Posterior vena cava (tissue), 2 donors: ENCODE measurements around the gene METRNL. TPM values are rescaled to one million over a fixed set of nuclear protein-coding genes. Genes with fewer than 3 reads are reported as not detected.

Experiments used
- DNase-seq: peaks from one replicate; pipeline ENCODE4 v3.0.0-alpha.2; 2020; ENCODE audit warnings: low spot score
- intact Hi-C, 2 donors: fragments of 100-400 bp; cut with DNase I; formaldehyde crosslinking; loops; one replicate each; pipeline versions ENCODE4 v1.14.1 to v1.14.2; 2022 to 2023
- total RNA-seq, 2 donors: library from RNA; stranded (reverse); fragmentation: NEBNext Ultra II Directional; extraction: Animal tissue kit (Norgen Biotek cat#: 25700); gene quantifications; one replicate each; pipeline ENCODE4 v1.2.1, GENCODE V29; 2021
- donor health status: DM: yes; HTN: yes; CAD: no.
- donor health status: DM: yes; HTN: yes; CAD: no.

The METRNL gene
- total RNA-seq, 2 donors from 2014 or later, result 80.5 to 101 TPM

DNA sequence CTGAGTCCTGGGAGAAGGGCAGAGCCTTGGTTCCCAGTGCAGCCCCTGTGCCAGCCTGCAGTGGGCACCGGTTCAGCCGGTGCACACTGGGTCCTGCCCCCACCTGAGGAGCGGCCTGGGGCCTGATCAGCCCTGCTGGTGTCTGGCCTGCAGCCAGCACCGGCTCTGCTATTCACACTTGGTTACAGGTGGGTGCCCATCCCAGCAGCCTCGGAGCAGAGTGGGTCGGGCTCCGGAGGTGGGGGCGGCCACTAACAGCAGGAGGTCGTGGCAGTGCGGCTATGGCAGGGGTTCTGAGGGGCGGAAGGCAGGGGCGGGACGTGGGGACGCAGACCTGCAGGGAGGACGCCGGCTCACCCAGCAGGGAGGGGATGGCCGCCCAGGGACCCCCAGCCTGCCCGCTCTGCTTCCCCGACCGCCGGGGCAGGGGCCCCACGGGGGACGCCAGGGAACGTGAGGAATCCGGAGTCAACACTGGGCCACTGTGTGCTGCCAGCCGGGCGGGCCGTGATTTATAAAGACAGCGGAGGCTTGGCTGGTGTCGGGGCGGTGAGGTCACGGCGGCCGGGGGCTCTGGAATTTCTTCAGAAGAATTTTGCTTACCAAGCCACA, 20.3 kb downstream of the METRNL start:
- intact Hi-C loops, result no loop called here
- DNase-seq, result peak; percentile 91

DNA sequence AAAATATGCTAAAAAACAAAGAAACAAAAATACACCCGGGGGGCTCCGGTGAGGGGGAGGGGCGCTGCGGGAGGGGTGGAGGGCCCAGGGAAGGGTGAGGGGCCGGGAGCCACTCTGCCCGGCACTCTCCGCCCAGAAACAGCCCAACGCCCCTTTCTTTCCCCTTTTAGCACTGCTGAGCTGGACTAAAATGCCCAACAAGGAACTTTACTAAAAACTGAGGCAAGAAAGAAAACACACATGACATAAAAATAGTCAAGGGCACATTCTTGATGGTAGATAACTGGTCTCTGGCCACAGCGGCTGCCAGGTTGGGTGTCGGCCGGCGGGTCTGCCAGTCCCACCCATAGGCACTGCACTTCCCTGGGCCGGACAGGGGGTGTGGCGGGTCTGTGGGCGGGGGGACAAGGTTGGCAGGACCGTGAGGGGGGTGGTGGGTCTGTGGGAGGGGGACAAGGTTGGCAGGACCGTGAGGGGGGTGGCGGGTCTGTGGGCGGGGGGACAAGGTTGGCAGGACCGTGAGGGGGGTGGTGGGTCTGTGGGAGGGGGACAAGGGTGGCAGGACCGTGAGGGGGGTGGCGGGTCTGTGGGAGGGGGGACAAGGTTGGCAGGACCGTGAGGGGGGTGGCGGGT, 20.9 kb downstream of the METRNL start:
- intact Hi-C loops, result no loop called here

DNA sequence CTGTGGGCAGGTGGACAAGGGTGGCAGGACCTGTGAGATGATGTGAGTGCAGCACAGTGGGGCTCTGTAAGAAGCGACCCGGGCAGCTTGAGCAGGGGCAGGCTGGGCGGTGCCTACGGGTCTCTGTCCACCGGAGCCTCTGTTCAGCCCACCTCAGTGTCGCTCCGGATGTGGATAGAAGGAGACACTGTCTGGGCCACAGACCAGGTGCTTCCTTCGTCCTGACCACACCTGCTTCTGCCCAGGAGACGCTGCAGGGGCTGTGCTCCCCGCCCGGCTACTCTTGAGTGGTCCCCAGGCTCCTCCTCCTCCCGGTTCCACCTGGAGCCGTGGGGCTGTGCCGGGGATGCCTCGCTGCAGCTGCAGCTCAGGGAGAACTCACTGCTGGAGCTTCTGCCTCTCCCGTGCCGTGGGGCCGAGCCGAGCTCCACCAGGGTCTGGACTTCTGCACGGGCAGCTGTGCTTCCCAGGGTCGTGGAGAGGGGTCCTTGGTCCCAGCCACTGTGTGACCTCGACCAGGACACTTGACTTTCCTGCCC, 21.5 kb downstream of the METRNL start:
- intact Hi-C loops, result no loop called here

More for the DNA sequence above, 20.9 kb downstream of the METRNL start:
- no peak for DNase-seq

DNA sequence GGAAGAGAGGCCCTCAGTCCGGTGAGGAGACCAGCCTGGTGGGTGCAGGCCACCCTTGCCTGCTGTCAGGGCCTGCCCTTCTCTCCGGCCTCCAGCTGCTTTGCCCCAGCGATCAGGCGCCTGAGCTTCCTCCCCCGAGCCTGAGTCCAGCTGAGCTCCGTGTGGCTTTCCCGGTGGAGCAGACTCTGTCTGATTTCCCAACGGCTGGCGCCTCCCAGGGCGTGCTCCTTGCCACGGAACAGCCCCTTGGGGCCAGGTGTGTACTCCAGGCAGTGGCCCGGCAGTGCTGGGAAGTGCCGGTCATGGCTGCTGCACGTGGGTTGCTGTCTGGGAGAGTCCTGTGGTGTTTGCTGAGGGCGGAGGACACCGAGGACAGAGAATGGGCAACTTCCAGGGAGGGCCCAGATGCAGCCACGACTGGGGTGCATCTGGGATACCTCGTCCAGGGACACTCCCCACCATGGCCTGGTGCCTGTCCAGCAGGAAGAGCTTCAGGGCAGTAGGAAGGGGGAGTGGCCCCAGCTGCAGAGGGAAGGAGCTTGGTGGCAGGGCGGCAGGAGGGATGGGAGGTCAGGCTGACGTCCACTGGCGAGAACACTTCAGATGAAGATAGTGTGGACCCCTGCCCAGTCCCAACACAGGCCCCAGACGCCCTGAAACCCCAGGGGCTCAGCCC, 22.5 kb downstream of the METRNL start:
- intact Hi-C loops, result no loop called here
- DNase-seq, result no peak

More for the DNA sequence above, 21.5 kb downstream of the METRNL start:
- DNase-seq, result no peak

DNA sequence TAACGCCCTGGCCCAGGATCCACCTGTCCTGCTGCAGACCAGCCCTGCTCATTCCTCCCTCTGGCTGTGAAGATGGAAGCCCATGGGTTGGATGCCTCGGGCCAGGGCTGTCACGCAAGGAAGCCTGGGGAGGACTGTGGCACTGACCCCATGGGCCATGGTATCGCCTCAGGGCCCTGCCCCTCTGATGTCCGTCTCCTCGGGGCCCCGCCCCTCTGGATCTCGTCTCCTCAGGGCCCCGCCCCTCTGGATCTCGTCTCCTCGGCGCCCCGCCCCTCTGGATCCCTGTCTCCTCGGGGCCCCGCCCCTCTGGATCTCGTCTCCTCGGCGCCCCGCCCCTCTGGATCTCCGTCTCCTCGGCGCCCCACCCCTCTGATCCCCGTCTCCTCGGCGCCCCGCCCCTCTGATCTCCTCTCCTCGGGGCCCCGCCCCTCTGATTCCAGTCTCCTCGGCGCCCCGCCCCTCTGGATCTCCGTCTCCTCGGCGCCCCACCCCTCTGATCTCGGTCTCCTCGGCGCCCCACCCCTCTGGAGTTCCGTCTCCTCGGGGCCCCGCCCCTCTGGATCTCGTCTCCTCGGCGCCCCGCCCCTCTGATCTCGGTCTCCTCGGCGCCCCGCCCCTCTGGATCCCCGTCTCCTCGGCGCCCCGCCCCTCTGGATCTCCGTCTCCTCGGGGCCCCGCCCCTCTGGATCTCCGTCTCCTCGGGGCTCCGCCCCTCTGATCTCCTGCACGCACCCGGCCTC, 24.0 kb downstream of the METRNL start:
- intact Hi-C loops, result no loop called here
- no peak for DNase-seq

DNA sequence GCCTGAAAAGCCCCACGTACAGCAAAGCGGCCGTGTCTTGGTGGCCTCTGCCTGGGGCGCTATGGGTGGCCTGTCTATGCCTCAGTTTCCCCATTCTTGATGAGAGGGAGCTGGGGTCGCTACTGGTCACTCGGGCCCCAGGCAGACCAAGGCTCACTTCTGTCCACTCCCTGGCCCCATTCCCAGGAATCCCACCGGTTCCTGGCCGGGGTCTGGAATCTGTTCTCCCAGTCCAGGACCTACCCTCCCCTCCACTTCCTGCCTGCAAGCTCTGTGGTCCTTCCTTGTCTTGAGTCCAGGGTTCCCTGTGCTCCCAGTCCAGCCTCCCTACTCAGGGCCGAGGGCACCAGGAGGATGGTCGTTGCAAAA, 24.5 kb downstream of the METRNL start:
- DNase-seq, result no peak
- intact Hi-C loops, result no loop called here

DNA sequence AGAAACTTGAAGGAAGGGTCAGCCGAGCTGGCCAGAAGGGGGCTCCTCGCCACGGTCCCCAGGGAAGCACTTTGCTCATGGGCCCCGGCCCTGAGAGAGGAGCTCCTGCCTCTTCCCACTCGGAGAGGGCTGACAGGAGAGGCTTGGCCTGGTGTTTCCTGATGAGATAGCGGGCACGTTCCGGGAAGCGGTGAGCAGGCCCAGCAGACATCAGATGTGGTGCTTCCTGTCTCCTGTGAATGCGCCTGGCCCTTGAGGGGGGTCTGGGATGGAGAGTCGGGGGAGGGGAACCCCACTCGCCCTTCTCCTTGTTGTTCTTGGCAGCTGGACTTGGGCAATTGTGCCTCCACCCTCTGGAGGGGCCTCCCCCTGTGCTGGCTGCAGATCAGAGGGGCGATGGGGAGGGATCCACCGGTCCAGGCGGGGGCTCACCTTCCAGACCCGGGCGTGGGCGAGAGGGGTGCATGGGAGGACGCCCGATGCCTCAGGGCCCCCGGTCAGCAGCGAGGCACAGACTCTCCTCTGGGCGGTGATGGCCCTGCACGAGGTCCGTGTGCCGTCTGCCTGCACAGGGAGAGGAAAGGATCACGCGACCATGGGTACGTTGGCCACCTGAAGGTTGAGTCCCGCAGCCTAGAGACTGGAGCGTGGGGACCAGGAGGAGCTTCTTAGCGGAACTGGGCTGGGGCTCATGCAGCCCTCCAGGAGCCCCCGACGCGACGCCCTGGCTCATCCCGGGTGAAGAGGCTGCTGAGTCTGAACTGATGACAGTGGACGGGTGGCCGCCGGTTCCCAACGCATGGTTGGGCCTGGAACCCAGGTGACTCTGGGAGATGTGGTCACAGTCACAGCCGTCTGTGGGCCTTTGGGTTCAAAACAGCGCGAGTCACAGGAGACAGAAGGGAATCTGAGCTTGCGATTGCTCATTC, 25.4 kb downstream of the METRNL start:
- no peak for DNase-seq
- intact Hi-C loops, result no loop called here

DNA sequence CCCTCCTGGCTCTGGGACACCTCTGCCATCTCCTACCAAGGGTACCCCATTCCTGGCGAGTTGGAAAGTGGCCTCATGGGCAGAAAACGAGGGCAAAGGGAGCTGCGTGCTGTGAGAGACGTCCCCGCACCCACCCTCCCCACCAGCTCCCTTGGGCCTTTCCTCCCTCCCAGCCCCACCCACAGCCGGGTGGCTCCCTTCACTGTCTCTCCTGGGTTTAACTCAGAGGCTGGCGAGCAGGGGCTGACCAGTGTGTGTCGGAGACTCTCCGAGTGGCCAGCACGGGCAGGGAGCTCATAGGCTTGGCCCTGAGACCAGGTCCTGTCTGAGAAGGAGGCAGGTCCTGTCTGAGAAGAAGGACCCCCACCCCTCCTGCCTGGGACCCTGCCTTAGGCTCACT, 26.1 kb downstream of the METRNL start:
- no peak for DNase-seq
- intact Hi-C loops, result no loop called here

DNA sequence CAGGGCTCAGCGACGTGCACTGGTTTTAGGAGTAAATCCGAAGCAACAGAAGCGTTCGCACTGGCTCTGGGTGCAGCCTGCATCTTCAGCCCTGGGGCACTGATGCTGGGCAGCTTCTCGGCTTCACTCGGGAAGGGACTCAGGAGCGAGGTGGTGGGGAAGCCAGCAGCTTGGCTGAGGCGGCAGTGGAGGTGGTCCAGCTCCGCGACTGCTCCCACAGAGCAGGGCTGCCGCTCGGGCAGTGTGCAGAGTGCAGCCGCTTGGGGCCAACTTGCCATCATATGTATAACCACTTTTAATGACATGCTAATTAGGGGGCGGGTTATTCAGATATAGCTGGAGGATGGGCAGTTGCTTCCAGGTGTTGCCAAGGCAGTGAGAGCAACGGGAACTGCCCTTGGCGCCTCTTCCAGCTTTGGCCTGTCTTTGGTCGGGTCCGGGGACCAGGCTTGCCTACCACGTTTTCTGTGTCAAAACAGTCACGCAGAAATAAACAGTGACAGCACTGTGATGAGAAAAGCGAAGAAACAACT, 26.7 kb downstream of the METRNL start:
- intact Hi-C loops, result no loop called here
- DNase-seq, result no peak

DNA sequence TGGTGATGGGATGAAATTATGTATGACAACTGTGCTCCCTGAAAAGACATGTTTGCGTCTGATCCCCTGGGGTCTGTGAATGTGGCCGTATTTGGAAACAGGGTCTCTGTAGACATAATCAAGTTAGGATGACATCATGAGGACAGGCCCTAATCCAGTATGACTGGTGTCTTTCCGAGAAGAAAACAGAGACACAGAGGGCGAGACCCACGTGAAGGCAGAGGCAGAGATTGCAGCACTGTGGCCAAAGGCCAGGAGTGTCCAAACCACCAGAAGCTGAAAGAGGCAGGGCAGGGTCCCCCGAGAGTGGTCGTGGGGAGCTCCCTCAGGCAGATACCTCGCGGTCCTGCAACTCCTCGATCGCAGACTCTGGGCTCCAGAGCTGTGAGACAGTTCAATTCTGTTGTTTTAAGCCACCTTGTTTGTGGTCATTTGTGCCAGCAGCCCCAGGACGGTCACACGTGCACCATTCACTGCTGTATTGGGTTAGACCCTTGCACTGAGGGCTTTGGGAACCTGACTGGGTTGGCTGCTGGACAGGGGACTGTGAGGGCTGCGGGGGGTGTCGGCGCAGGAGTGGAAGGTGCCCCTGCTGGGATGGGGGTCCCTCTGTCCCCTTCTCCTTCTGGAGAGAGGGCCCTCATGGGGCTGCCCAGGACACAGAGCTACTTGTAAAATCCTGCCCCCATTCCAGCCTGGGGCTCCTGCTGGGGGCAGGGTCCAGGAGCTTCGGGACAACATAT, 27.7 kb downstream of the METRNL start:
- intact Hi-C loops, result no loop called here
- DNase-seq, result no peak

DNA sequence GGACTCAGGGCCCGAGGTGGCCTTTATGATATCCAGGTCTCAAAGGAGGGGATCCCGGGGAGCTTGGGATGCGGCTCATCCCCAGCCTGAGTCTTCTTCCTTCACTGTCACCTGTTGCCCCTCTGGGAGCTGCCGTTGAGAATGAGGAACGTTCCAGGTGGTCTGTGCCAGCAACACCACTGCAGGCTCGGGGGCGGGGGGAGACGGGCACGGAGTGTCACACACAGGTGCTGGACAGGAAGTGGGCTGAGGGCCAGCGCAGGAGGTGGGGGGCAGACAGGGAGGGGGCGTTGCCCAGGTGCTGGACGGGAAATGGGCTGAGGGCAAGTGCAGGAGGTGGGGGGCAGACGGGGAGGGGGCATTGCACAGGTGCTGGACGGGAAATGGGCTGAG, 28.2 kb downstream of the METRNL start:
- intact Hi-C loops, result no loop called here
- DNase-seq, result no peak

DNA sequence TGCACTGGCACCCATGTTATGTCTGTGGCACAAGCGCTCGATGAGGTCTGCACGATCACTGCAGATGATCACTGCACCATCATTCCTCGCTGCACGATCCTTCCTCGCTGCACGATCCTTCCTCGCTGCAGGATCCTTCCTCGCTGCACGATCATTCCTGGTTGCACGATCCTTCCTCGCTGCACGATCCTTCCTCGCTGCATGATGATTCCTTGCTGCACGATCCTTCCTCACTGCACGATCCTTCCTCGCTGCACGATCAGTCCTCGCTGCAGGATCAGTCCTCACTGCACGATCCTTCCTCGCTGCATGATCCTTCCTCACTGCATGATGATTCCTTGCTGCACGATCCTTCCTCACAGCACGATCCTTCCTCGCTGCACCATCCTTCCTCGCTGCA, 29.3 kb downstream of the METRNL start:
- no peak for DNase-seq
- intact Hi-C loops, result no loop called here

DNA sequence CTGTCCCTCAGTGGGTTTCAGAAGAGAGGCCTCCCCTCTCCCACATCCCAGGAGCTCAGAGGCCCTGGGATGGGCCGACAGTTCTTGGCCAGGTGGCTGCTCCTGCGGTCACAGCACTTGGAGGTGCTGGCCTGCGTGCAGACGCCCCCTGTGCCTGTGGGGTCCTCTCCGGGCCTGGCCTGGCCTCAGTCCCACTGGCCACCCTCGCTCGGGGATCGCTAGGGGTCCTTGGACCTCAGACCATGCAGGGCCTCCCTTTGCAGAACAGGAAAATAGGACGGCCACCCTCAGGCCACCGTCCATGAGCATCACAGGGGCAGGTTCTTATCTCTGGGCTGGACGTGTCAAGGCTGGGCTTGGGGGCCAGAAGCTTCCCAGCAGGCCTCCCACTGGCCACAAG, 30.0 kb downstream of the METRNL start:
- intact Hi-C loops, result no loop called here

DNA sequence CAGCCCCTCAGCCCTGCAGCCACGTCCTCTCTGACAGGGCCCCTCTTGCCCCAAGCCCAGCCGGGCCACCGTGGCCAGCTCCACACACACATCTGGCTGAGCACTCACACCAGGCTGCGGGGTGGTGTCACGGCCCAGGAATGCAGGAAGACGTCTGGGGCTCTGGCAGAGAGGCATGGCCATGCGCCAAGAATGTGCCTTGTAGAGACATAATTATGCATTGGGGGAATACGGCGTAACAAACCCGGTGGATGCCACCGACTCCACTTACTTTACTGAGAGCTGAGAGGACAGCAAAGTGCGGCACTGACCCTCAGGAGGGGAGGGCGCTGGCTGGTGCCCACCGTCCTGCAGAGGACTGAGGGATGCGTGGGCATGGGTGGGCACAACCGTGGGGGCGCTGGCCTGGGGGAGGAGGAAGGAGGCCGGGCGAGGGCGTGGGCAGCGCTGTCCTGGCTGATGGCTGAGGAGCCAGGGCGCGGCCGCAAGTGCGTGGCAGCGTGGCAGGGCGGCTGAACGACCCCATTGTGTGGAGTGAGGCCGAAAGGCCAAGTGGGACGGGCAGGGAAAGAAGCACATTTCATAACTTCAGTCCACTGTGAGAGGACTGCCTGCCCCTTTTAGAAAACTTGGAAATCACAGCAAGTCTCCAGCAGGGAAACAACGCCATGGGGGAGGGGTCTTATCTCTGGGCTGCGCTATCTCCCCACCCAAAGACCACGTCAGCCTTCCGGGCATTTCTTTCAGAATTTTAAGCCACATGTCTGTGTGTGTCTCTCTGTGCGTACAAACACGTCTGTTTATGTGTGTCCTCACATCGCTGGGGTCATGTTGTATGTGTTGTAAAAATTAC, 30.6 kb downstream of the METRNL start:
- intact Hi-C loops, result no loop called here
- DNase-seq, result peak; percentile 98

More for the DNA sequence above, 30.0 kb downstream of the METRNL start:
- DNase-seq, result no peak

DNA sequence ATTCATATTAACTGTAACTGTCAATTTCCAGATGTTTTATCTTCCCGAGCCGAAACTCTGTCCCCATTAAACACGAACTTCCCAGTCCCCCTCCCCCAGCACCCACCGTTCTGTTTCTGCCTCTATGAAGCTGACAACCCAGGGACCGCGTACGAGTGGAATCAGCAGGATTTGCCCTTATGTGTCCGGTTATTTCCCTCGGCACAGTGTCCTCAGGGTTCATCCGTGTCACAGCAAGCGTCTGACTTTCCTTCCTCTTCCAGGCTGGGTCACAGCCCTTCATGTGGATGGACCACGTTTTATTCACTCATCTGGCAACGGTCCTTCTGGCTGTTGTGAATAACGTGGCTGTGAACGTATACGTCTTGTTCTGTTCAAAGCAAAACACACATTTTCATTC, 31.3 kb downstream of the METRNL start:
- no peak for DNase-seq
- intact Hi-C loops, result no loop called here

DNA sequence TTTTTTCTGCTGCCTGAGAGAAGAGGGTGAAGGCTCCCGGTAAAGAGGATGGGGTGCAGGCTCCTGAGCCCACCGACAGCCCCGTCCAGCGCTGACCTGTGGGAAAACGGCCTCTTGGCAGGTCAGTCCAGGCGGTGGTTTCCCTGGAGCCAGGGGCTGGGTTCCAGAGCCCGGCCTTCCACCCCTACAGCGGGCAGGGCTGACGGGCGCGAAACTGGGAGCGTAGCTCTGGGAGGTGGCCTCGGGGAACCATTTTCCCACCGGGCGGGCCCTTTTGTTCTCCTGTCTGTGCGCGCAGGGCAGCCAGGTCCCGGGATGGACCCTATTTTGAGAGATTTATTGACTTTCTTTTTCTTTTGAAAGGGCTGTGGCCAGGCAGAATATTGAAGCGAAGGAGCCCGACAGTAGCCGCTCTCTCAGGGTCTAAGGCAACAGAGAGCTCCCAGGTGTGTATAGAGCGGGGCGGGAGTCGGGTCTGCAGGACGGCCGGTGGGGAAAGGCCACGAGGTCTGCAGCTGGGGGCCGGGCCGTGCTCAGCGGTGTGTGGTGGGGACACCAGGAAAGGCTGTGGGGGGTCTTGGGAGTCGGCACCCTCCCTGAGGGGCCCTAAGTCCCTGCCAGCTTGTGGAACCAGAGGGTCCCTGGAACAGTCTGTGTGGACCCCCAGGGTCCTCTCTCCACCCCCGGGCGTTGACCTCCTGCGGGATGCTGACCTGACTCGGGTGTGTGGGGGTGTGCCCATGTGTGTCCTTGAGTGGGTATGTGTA, 32.3 kb downstream of the METRNL start:
- no peak for DNase-seq
- intact Hi-C loops, result no loop called here
